Right hindlimb (tissue), 1 donor: Measurements from ENCODE around the gene TK2.
"Not testable (repeated sequence)": the region's sequence is repeated elsewhere in the genome, so short reads cannot be mapped to it uniquely, and the experiment has no call there.

ENCODE experiments used
- DNase-seq: peaks from one replicate; pipeline ENCODE4 v3.0.0-alpha.2; 2018

TK2 gene

DNA sequence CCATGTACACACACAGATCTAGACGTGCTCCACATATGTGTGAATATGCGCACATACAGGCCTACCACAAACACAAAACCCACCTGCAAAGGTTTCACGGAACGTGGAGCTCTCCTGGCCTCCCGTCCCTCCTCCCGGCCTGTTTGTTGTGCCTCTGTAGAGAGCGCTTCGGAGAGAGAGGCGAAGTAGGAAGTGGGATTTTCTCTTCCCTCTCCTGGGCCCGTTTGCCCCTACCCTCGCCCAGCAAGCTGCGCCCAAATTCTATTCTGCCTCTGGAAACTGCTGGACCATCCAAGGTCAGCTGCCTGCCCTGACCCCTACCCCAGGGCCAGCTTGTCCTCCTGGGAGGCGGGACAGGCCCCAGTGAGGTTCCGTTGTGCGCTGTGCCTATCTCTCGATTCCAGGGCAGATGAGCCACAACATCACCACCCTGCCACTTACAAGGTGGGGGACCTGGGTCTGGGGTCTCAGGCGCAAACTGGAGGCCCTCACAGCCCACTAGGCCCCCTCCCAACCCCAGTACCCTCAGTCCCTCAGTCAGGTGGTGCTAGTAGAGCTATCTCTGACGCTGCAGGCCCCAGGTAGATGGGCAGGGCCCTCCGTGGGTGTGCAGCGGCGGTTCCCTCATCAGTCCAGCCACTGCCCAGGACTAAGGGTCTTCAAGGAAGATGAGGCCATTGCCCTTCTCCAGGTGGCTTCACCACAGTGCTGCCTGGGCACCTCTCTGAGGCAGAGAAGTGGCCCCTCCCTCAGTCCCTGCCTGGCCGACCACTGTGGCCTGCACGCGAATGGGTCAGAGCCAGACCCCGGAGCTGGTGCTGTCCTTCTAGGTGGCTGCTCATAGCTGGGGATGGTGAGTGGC, 68.6 kb downstream of the TK2 start:
- DNase-seq = no peak

DNA sequence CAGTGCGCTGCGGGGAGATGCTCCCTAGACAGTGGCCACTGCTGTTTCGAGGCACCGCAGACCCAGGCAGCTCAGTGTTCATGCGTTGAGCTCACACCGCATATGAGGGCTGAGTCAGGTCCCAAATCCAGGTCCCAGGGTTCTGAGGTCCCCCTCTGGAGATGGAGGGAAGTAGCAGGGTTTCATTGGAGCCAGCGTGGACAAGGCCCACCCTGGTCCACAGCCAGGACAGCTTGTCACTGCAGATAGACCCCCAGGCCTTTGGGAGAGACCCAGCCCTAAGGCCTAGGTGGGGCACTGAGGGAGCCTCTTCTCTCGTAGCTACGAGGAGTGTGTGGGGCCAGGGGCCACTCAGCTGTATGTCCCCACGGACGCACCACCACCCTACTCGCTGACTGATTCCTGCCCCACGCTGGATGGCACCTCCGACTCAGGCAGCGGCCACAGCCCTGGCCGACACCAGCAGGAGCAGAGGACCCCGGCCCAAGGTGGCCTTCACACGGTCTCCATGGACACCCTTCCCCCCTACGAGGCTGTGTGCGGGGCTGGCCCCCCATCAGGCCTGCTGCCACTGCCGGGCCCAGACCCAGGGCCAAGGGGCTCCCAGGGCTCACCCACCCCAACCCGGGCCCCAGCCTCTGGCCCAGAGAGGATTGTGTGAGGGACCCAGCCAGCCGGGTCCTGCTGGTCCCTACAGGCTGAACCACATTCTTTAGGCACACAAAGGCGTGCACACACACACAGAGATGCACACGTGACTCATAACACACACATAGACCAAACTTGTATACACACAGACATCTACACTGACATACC, 69.4 kb downstream of the TK2 start:
- DNase-seq = no peak

DNA sequence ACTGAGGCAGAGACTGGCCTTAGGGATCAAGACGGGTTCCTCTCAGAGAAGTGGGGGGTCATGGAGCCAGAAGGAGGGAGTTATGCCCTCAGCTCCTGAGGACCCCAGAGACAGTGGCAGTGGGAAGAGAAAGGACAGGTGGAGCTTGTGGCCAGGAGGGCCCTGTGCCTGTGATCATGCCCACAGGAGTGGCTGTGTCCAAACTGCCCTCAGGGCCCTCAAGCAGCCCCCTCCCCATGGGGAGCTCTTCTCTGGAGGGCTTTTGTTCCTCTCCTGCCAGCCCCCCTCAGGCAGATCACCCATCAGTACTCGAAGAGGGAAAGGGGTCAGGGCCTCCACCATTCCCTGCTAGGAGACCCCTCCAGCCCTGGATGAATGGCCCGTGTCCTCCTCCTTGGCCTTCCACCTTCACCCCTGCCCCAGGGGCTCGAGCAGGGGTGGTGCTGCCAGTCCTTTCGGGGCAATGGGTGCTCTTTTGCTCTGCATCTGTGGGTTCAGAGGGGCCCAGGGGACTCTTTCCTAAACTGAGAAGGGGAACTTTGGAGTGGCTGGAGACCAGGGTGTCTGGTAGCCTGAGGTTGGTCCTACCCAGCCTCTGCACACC, 70.2 kb downstream of the TK2 start:
- no peak for DNase-seq

DNA sequence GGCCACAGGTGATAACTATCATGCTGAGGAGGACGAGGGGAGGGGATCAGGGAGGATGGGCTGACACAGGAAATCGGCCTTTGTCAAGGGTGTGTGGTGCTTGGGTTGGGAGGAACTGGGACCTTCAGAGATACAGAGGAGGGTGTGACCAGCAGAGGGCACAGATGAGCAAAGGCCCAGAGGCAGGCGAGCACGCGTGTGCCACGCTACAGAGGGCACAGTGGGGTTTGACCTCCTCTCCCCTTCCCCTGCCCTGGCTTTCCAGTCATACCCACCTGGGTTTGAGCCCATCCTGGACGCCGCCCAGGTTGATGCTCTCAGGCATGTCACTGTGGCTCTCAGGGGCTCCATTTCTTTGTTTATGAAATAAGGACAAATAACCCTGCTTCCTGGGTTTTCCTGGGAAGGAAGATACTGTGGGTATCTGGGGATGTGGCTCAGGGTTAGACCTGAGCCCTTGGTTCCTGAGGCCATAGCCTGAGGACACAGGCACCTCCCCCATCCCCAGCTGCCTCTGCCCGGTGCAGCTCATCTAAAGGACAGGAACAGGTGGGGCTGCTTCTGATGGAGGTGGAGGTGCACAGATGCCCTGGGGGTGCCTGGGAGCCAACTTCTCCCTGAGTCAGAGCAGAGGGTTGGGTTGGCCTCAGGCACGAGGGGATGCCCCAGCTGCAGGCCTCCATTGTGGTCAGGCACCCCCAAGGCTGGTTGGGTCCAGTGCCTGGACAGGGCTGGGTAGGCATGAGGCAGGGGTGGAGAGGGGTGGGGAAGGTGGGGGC, 71.0 kb downstream of the TK2 start:
- DNase-seq = no peak

DNA sequence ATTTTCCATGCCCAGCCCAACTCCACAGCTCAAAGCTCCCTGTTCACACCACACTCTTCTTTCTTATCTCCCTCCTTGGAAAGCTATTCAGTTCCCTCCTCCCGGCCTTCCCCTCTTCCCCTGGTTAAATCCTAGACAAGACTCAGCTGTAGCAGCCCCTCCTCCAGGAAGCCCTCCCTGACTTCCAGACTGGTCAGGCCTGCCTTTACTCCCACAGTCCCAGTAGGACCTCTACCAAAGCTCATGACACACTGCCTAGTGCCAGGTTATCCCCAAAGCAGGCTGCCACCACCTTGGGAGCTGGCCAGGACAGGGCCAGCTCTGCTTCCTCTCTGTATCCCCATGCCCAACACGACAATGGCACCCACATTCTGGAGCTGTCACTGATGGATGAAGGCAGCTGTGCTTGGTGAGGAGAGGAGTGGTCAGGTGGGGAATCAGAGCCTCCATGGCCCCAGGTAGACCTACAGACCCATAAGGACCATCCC, 72.8 kb downstream of the TK2 start:
- DNase-seq = no peak

DNA sequence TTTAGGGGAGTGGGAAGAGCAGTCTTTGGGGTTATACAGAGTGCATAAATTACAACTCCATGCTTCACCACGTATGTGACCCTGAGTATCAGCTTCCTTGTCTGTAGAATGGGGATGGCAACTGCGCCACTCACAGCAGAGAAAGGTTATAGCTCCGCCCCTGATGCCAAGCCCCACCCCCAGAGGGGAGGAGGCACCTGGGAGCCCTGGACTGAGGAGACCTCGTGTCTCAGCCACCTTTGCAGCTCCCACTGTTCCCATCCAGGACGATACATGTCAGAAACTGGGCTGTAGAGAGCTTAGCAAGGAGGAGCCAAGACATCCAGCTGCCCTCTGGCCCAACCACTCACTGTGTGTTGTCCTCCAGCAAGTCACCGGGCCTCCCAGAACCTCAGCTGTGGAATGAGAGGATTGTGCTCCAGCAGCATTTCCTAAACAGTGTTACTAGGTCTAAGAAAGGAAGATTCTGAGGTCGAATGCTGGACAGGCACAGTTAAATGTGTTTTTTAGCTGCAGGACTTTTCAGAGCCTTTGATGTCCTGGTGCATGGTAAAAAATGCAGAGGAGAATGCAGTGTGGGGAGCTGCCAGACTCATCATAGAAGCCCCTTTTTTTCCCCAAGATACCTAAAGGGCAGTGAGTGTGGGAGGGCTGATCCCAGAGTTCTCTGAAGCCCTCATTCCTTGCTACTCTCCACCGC, 73.4 kb downstream of the TK2 start:
- DNase-seq = no peak

DNA sequence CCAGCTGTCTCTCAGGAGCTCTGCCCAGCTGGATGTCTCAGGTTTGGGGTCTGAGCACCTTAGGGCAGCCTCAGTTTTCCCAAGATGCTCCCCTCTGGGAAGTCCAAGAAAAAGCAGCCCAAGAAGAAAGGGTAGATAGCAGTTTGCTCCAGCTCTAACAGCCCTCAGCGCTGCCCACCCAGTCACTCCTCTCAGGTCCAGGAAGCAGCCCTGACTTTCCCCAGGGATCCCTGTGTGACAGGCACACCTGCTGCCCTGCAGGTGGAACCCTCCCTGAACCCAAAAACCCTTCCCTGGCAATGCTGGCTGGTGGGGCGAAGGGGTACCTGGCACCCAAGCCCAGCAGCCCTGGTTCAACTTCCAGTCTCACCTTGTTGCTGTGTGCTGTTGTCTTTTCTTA, 74.7 kb downstream of the TK2 start:
- DNase-seq = no peak

DNA sequence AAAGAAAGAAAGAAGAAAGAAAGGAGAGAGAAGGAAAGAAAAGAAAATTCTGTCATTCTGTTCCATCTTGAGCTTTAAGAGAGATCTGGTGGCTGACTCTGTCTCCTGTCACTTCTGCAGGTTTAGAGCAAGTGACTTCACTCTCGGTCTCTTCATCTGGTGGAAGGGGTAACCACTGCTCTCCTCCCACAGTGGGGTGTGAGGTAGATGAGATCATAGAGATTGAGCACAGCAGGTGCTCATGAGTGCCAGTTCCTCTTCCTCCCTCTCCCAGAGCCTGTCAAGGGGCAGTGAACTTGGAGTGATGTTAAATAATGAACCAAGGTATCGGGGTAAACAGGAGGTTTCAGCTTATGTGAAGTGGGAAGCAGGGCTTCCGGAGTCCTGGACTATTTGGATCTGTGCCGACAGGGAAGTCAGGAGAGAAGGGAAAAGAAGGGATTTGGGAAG, 75.1 kb downstream of the TK2 start:
- no peak for DNase-seq

DNA sequence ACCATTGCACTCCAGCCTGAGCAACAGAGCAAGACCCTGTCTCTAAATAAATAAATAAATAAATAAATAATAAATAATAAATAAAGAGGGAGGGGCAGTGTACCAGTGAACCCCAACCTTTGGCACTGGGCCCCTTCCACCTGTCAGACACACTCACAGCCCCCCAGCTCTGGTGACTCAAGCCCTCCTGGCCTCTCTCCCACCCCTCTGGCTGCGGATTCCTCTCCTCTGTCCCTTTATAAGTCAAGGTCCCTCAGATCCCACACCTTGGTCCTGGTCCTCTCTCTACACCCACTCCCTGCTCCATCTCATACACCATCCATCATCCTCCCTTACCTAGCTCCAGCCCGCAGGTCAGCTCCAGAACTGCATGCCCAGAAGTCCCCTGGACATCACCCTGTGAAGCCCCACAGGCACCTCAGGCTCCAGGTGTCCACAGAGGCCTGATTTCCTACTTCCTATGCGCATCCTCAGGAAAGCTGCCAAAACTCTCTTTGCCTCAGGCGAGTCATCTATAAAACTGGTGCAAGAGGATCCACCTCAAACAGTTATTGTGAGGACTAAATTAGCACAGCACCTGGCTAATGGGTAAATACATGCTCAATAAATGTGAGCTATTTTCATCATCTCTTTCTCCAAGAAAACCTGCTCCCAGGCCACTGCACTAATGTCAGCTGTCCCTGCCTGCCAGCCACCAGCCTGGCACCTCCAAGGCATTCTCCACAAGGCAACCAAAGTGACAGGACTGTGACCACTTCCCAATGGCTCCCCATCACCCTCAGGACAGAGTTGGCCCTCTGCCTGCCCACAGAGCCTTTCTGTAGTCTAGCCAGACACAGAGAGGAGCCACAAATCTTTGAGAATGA, 76.0 kb downstream of the TK2 start:
- no peak for DNase-seq

DNA sequence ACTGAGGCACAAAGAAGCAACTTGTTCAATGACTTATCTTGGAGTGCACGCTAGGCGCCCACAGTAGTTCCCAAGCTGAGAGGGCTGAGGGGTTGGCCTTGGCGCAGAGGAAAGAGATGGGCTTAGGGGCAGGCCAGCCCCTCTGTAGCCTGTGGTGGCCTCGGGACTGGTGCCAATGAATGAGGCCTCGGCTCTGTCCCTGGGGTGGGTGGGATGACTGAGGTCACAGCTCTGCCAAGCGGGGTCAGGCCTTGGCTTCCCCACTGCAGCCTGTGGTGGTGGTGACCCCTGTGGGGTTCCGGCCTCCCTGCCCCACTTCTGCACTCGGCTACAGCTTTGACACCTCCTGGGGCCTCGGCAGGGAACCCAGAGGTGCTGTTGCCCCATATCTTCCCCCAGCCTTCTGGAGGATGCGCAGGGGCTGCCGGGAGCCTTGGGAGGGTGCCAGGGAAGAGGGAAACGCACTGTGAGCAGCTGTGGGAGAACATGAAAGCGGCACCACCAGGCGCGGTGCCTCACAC, 76.8 kb downstream of the TK2 start:
- DNase-seq = no peak

DNA sequence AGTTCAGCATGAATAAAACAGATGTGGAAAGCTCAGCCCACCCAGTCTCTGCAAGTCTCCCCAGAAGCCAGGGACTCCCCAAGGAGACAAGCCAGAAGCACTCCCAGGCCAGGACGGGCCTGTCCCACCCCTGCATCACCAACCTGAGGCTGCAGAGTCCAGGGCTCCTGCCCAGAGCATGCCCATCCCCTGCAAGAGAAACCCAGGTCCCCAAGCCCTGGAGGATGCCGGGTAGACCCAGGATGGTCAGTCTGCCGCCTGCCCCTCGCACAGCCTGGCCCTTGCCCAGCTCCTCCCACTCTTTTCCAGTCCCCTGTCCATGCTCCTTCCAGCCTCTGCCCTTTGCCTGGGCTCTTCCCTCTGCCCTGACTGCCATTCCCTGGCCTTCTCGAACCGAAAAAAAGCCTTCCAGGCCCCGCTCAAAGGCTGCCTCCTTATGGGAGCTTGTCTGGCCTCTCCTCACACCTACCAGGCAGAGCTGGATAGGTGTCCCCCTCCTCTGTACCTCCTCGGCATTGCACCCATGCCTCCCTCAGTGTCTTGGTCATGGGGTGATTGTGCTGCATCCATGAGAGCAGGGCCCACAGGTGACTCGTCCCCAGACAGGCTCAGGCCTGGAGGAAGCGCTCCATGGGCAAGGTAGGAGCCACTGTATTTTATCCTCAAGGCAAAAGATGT, 78.1 kb downstream of the TK2 start:
- DNase-seq = no peak

DNA sequence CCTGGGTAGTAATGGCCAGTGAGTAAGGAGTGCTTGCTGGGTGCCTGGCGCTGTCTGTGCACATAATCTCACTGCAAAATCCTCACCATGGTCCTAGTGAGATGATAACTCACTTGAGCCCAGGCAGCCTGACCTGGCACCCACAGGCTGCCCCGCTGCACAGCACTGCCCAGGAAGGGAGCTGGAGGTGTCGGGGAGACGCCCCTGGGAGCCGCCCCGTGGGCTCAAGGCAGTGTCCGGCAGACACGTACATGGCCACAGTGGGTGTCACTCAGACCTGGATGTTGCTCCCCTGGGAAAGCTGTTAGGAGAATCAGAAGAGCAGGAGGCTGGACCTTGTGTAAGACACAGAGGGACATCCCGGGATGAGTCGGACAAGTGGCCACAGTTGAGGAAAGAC, 78.7 kb downstream of the TK2 start:
- DNase-seq = no peak

DNA sequence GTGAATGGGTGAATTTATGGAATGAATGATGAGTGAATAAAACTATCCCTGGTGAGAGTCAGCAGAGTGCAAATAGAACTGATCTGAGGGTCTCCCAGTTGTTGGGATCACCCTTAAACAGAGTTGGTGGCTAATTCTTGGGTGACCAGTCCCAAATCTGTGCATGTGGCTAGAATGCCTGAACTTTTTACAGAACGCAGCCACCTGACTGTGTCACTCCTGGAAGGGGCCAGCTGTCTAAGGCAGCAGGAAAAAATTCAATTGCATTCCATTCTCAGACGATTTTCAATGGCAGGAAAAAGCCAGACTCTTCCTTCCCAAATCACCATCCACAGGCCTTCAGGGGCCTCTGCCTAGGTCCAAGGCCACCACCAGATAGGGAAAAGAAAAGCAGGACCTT, 79.4 kb downstream of the TK2 start:
- DNase-seq = no peak

DNA sequence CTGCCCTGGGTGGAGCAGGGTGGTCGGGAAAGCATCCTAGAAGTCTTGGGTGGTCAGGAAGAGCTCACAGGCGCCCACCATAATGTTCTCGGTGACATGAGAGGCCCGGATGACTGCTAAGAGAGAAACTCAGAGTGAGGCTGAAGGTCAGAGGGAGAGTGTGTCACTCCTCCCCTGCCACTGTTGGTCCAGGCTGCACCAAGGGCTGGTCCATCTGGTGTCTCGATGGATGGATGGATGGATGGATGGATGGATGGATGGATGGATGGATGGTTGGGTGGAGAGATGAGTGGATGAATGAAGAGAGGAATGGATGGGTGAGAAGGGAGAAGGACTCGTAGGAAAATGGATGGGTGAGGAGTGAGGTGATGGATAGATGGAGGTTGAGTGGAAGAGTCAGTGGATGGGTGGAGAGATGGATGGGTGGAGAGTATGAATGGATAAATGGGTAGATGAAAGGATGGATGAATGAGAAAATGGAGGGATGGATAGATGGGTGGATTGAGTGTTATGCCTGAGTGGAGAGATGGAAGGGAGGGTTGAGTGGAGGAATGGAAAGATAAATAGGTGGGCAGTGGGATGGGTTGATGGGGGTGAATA, 79.9 kb downstream of the TK2 start:
- no peak for DNase-seq

DNA sequence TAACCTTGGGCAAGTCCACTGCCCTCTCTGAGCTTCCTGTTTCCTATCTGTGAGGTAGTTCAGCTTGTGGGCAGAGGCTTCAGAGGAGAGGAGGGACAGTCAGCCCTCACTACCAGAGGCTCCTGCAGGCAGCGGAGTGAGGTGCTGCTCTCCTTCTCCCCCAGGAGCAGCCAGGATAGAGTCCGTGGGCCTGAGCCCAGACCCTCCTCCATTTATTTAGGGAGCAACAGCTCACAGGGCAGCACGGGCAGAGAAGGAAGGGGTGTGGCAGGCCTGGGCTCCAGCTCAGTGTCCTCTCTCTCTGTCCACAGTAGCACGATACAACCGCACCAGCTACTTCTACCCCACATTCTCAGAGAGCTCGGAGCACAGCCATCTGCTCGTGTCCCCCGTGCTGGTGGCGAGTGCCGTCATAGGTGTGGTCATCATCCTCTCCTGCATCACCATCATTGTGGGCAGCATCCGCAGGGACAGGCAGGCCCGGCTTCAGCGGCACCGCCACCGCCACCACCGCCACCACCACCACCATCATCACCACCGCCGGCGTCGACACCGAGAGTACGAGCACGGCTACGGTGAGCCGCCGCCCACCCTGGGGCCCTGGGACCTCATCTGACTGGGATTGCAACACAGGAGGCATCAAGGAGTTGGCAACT, 80.5 kb downstream of the TK2 start:
- DNase-seq = no peak

DNA sequence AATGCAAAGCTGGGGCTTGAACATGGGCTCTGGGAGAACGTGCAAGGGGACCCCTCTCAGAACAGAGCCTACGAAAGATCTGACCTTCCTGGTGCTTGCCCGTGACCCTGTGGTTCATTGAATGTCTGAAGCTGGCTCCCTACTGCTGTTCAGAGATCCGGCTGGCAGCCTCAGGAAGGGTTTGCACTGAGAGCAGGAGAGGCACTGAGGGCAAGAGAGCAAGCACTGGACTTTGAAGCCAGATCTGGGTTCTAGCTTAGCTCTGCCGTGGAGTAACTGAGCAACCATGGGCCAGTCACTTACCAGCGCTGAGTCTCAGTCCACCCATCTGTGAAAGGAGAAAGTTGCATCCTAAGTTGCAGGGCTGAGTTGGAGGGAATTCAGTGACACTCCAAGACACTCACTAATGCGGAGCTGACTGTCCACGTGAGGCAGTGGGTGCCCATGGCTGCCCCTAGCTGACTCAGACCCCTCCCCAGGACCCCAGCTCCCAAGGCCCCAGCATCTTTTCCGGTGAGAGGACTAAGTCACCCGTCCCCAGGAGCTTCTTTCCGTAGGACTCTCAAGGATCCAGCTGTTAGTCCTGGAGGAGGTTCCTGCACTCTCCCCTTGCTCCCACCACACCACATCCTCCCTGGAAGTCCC, 81.5 kb downstream of the TK2 start:
- DNase-seq = no peak

DNA sequence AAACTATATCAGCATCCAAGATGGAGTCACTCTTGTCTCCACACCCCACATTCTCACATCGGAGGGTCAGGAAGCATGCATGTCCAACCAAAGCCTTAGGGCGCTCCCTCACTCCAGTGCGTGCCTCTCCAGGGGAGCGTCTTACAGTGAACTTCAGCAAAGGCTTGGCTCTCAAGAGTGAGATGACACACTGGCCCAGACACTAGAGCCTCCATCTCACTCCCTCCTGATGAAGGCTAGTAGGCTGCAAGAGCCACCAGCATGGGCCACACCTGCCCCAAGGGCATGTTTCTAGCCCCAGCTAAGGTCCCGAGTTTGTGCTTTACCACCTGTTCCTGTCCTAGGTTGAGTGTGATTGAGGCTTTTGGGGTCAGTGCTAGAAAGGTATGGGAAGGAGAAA, 82.3 kb downstream of the TK2 start:
- DNase-seq = no peak

DNA sequence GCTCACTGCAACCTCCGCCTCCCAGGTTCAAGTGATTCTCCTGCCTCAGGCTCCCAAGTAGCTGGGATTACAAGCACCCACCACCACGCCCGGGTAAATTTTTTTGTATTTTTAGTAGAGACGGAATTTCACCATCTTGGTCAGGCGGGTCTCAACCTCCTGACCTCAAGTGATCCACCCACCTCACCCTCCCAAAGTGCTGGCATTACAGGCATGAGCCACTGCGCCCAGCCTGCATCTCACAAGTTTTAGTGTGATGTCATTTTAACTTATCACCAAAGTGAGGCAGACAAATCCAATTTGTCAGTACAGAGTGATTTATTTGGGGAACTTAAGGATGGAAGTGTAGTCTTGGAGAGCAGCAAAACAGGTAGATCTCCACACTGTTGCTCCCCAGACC, 83.3 kb downstream of the TK2 start:
- not testable (repeated sequence) for DNase-seq

DNA sequence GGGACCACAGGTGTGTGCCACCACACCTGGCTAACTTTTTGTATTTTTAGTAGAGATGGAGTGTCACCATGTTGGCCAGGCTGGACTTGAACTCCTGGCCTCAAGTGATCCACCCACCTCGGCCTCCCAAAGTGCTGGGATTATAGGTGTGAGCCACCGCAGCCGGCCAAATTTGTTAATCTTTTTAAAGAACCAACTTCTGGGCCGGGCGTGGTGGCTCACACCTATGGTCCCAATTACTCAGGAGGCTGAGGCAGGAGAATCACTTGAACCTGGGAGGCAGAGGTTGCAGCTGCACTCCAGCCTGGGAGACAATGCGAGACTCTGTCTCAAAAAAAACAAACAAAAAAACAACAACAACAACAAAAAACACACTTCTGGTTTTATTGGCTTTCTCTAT, 84.0 kb downstream of the TK2 start:
- not testable (repeated sequence) for DNase-seq
